Measurements from ENCODE around the gene JPT1.
"Not testable (repeated sequence)": the region's sequence is repeated elsewhere in the genome, so short reads cannot be mapped to it uniquely, and the experiment has no call there.

JPT1 gene

DNA sequence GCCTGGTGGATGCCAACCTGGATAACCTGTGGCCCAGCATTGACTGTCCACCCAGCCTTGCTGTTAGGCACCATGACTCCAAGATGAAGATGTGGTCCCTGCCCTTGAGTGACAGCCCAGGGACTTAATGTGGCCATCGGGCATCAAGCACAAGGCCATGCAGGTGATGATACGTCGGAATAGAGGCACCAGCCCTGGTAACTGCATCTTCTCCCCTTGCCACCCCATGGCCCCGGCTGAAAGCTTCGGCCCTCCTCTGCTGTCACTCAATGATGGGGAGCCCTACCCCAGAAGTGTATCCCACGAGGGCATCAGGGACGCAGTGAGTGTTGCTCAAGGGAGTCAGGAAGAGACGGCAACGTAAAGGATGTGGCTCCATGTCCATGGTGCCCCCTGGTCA, 24.7 kb downstream of the JPT1 start:
- DNase-seq: no peak

DNA sequence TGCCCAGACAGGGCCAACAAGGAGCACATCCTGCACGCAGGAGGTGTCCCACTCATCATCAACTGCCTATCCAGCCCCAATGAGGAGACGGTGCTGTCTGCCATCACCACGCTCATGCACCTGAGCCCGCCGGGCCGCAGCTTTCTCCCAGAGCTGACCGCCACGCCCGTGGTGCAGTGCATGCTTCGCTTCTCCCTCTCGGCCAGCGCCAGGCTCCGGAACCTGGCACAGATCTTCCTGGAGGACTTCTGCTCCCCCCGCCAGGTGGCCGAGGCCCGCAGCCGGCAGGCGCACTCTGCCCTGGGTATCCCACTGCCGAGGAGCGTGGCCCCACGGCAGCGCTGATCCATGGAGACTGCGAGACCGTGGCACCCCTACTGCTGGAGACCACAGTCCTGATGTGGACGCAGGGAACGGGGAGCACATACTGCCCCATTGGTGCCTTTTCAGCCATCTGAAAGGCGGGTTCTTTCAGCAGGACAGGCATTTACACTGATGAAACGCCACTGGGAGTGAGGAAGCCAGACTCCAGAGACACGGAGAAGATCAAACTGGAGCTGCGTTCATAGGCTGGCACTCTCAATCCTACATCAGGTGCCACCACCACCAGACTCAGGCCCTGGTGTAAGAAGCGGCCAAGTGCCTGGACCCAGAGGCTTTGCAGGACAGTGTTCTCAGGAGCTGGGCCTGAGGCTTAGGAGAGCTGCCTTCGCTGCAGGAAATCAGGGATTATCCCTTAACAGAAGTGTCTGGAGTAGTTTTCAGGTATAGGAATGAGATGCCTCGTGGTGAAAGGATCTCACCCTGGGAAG, 25.4 kb downstream of the JPT1 start:
- no peak for DNase-seq

GRCh38 chr17:75127936-75128335, 26.4 kb downstream of the JPT1 start:
- DNase-seq: not testable (repeated sequence)

DNA sequence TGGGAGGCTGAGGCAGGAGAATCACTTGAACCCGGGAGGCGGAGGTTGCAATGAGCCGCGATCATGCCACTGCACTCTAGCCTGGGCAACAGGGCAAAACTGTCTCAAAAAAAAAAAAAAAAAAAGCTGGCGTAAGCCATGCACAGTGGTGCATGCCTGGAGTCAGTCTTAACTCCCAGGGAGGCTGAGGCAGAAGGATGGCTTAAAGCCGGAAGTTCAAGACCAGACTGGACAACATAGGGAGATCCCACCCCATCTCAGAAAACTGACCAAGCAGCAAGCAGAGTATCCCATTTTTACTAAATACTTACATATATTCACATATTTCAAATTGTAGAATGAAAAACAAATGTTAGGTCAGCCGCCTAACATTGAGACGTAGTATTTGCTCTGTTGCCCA, 27.4 kb downstream of the JPT1 start:
- no peak for DNase-seq

DNA sequence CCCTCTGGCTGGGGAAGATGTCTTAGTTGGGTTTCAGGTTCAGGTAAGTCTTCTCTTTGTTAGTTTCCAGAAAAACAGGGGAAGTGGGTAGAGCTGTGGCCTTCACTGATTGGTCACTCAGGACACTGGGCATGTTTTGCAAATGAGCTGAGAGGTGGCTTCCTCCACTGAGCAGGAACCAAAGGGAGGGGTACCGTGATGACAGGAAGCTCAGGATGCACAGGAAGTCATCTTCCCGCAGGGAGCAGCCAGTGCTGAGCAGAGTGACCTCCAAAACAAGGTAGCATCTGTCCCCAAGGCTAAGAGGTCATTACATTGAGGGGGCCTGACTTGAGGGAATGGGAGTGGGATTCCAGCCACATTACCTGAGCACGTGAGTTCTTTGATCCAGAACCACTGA, 28.3 kb downstream of the JPT1 start:
- DNase-seq: no peak

GRCh38 chr17:75124819-75125162, 29.5 kb downstream of the JPT1 start:
- DNase-seq: no peak

DNA sequence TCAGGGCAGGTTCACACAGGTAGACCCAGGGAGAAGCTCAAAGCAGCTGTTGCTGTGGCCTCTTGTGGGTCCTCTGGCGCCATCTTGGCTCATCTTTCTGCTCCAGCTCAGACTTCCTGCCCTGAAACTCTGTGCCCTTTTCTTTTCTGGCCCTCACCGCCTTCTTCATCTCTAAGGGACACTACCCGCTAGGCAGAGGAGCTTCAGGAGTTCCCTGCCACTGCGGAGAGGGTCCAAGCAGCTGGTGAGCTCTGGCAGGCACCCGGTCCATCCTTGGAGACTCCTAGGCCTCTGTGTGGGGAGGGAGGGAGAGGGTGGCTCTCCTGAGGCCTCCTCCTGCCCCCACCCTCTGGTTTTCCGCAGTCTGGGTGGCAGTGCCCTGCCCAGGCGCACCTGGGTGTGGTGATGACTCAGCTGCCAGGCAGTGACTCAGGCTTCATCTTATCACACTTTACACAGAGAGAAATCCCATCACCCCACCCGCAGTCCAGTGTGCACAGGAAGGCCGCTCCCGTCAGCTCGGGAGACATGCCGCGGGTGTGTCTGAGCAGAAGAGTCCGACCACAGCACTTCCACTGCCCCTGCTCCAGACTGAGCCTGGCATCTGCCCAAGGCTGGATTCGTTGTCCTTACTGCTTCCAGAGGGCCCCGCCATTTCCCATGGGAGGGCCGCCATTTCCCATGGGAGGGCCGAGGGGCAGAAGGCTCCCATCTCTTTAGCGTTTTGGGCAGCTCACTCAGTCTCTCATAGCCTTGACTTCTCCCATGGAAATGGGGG, 30.1 kb downstream of the JPT1 start:
- peak; percentile 65 for DNase-seq

- no peak for DNase-seq
Measured at GRCh38 chr17:75118307-75118706, 36.0 kb downstream of the JPT1 start.

- no peak for DNase-seq
Measured at GRCh38 chr17:75116737-75117136, 37.6 kb downstream of the JPT1 start.

DNA sequence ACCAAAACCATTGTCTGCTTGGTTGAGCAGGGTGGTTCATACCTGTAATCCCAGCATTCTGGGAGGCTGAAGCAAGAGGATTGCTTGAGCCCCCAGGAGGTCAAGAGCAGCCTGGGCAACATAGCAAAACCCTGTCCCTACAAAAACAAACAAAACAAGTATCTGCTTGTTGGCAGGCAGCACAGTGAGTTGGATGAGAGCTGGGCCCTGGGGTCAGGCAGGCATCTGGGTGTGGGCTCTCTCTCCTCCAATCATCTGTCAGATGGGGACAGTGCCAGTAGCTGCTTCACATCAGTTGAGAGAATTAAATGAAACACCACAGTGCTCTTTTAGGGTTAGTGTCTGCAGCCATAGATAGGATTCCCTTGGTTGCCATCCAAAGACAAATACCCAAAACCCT, 38.8 kb downstream of the JPT1 start:
- no peak for DNase-seq

DNA sequence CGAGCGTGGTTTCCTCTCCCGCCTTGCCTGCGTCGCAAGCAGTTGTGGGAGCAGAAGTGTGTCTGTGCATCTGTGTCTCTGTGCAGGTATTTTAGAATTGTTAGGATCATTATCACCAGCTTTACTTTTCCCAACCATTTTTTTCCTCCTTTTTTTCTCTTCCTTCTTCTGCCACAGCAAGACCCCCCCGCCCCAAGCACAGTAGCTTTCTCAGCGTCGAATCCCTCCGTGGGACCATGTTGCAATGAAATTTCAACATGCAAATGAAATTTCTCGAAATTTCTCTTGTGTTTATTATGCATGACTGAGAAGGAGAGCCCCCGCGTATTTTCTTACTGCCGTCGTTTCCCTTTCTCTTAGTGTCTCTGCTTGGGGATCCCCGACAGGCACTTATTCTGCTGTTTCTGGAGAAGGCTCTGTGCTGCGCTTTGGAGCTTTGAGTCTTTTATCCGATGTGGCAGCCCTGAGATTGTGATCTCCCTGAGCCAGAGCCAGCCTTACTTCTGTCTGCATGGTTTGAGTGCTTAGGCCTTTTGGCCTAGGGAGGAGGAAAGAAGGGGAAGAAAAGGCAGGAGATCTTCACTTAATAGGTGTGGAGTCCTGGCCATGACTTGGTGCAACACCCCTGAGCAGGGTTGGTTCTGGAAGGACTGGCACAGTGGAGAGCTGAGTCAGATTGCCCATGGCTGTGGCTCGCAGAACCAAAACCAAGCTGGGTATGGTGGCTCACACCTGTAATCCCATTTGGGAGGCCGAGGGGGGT, 39.6 kb downstream of the JPT1 start:
- no peak for DNase-seq

- DNase-seq: peak; percentile 93
Measured at GRCh38 chr17:75113798-75114551, 40.3 kb downstream of the JPT1 start.

DNA sequence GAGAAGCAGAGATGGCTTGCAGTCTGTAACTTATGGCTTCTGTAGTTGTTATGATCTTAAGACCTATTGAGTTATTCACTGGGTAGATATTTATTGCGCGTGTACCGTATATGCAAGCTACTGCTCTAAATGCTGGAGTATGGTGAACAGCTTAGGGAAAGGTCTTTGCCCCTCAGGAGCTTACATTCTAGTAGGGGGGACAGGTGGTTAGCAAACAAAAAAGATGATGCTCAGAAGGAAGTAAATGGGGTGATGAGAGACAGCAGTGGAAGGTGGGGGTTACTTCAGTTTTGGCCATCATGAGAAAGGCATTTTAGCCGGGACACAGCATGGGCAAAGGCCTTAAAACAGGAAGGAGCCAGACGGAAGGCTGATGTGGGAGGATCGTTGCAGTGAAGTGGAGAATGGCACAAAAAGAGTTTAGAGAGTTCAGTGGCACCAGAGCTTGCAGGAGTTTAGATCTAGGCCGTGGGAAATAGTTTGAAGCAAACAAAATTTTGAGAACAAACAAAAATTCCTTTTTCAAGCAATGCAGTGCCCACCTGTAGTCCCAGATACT, 42.5 kb downstream of the JPT1 start:
- no peak for DNase-seq

- no peak for DNase-seq
Measured at GRCh38 chr17:75110234-75110937, 43.9 kb downstream of the JPT1 start.

- DNase-seq: peak; percentile 90
Measured at GRCh38 chr17:75109407-75110233, 44.7 kb downstream of the JPT1 start, which contains the start of gene ARMC7. ARMC7 (plus strand) TSS chr17:75109969; CDS start chr17:75110289, 320 bp downstream.

- DNase-seq: no peak
Measured at GRCh38 chr17:75109046-75109406, 45.3 kb downstream of the JPT1 start.

DNA sequence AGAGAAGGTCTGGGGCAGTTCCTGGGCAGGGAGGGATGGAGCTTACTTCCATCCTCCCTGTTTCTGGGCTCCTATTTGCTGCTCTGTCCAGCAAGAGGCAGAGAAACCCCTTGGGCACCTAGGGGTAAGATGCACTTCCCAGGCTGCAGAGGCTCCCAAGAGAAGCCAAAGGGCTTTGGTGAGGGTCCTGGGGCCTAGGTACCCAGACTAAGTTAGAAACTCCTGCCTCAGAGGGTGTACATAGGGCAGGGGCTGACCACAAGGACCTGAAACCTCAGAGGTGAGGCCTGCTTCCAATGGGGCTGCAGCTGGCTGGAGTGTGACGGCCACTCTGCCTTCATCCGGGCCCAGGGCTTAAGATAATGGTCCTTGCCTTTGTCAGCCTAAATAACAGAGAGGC, 46.1 kb downstream of the JPT1 start:
- DNase-seq: no peak

DNA sequence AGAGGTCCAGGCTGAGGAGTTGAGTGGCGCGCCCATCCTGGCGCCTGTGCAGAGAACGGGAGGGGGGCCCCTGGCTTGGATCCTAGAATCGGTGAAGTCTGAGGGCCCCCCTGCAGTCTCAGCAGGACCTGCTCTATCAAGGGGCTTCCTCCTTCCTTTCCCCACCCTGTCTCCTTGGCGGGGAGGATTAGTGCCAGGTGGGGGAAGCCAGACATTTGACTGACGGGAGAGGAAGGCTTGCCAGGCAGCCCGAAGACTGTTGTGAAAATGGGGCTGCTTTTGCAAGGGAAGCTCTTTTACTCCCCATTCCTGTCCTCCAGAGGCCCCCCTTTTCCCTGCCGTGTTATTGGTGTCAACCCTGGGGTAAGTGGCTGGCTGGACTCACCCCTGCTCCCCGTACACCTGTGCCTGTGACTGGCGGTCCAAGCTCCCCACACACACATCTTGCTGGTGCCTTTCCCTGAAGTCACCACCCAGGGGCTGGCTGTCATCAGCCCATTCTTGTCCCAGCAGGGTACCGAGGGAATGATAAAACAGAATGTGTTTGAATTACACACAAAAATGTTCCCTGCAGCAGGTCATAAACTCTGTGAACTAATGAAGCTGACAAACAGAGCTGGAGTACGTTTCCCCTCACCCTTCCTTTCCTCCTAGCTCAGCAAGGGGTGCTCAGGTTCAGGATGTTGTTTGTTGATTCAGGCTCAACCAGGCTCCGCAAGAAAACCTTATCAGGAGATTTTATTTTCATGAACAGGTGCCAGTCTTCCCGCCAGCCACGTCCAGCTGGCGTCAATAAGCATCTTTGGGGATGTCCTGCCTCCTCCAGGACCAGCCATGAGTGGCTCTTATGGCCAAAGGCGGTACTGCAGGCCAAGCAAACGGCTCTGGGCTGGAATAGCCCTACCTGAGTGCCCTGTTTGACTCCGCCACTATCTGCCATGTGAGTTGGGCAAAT, 48.9 kb downstream of the JPT1 start:
- no peak for DNase-seq
